ENCODE measurements around the gene CDC42BPG. TPM values are rescaled to one million over a fixed set of nuclear protein-coding genes. Genes with fewer than 3 reads are reported as not detected.
A peak's percentile ranks its signal among the peaks of the same experiment; 100 is the strongest.

The CDC42BPG gene
- total and polyA plus RNA-seq, 9 of the 15 experiments (the other 6 are each of a cell fraction or from before 2014, with no cell fraction given): 0.04 to 8.8 (median 2.1) TPM

GRCh38 chr11:64778473-64779298 is 65.8 kb downstream of the CDC42BPG start, which contains the start of gene SF1 (continued):
- TF ChIP-seq, protein P1, sequence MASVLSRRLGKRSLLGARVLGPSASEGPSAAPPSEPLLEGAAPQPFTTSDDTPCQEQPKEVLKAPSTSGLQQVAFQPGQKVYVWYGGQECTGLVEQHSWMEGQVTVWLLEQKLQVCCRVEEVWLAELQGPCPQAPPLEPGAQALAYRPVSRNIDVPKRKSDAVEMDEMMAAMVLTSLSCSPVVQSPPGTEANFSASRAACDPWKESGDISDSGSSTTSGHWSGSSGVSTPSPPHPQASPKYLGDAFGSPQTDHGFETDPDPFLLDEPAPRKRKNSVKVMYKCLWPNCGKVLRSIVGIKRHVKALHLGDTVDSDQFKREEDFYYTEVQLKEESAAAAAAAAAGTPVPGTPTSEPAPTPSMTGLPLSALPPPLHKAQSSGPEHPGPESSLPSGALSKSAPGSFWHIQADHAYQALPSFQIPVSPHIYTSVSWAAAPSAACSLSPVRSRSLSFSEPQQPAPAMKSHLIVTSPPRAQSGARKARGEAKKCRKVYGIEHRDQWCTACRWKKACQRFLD (CRISPR knock-in tag; IDR thresholded peaks at IDR 0.05): no peak
- TF ChIP-seq SOX6 (IDR thresholded peaks at IDR 0.05) (0 out of 2 replicates have a peak, but pooled peaks have one; percentile 12), RNF2 (IDR thresholded peaks at IDR 0.05) (peak; percentile 51; the same call in 1 of the 2 replicates), MGA (IDR thresholded peaks at IDR 0.05) (no peak), TFAM (CRISPR knock-in tag; conservative IDR thresholded peaks at IDR 0.05) (no peak), HOXB6 (CRISPR knock-in tag; IDR thresholded peaks at IDR 0.05; ENCODE audit: borderline replicate concordance) (no peak), HMBOX1 (IDR thresholded peaks at IDR 0.05) (peak; percentile 56; the same call in 1 of the 2 replicates), ZNF347 (CRISPR knock-in tag; IDR thresholded peaks at IDR 0.05; ENCODE audit: low read depth) (no peak), U2AF2 (optimal IDR thresholded peaks at IDR 0.05; ENCODE audit: low read depth, low read length) (no peak), POLR2G (IDR thresholded peaks at IDR 0.05; ENCODE audit: low read depth, low read length) (peak; percentile 93), C11orf30 (IDR thresholded peaks at IDR 0.05; ENCODE audit: low read depth) (peak; percentile 81), TBP (optimal IDR thresholded peaks at IDR 0.05; ENCODE audit: low read depth, low read length) (peak; percentile 90), ZNF778 (CRISPR knock-in tag; IDR thresholded peaks at IDR 0.05) (no peak), POLR2AphosphoS5 (IDR thresholded peaks at IDR 0.05; ENCODE audit: control insufficient read depth, insufficient read depth, low read depth, low read length) (peak; percentile 83), SMARCA4 (IDR thresholded peaks at IDR 0.05) (no peak)

Data from K562 (cell line).